GM12878 (cell line): ENCODE measurements around the gene KRTAP10-2. TPM values are rescaled to one million over a fixed set of nuclear protein-coding genes. Genes with fewer than 3 reads are reported as not detected.

ENCODE experiments used
- ATAC-seq: fragments of 200-7000 bp; cut with Tn5 transposase; 3 replicates; pipeline ENCODE4 v1.9.1; 2020; ENCODE audit warnings: mild to moderate bottlenecking, moderate library complexity
- BruUV-seq: library from RNA; stranded (reverse); fragments of 400-500 nt; replicated peaks from 2 replicates; lab custom pipeline; 2021; lab: Mats Ljungman, UMichigan
- CTCF ChIA-PET: fragments of 300-600 bp; sonication (Branson Sonifier 250); formaldehyde crosslinking; extraction: SDS; loops from one replicate; lab custom pipeline; 2021; ENCODE audit warnings: inconsistent platforms; lab: Yijun Ruan, JAX
- POLR2A ChIA-PET: fragments of 350-600 bp; formaldehyde crosslinking; extraction: SDS; loops from one replicate; lab custom pipeline; 2021; ENCODE audit warnings: inconsistent platforms; lab: Charles Lee
- RAD21 ChIA-PET: fragments of 300-600 bp; sonication (Branson Sonifier 250); formaldehyde crosslinking; loops from one replicate; lab custom pipeline; 2023; ENCODE audit warnings: antibody characterized with exemption; ENCODE audit not compliant: unreplicated experiment; lab: Charles Lee
- SMC1A ChIA-PET: fragments of 300-600 bp; sonication (Branson Sonifier 250); formaldehyde crosslinking; loops from one replicate; lab custom pipeline; 2023; ENCODE audit not compliant: unreplicated experiment, uncharacterized antibody; lab: Charles Lee
- DNase-seq: peaks from one replicate; pipeline ENCODE4 v3.0.0-alpha.2; 2011; ENCODE audit warnings: low read depth, low spot score
- FAIRE-seq: peaks from 3 replicates; lab custom pipeline; 2011; peaks lifted over from hg19 to GRCh38; lab: Jason Lieb, UNC
- H2AFZ ChIP-seq: 2 replicates; pipeline ENCODE4 v1.6.0; 2011; ENCODE audit warnings: low read depth, low read length, control low read depth; ENCODE audit not compliant: control insufficient read depth
- H3K27ac ChIP-seq: 2 replicates; pipeline ENCODE4 v1.5.1; 2011; ENCODE audit warnings: control low read depth; ENCODE audit not compliant: control insufficient read depth, insufficient read depth
- H3K27me3 ChIP-seq, 2 experiments: replicated peaks in 1 of 2; 2 replicates each; pipeline versions ENCODE4 v1.6.0 to v1.6.1; 2011; ENCODE audit warnings: low read length in 1 of 2; ENCODE audit not compliant: control insufficient read depth in 2 of 2, insufficient read depth in 2 of 2
- H3K36me3 ChIP-seq, 2 experiments: 2 replicates each; pipeline ENCODE4 v1.5.1; 2011; ENCODE audit warnings: low read length in 1 of 2; ENCODE audit not compliant: control insufficient read depth in 2 of 2, insufficient read depth in 2 of 2
- H3K4me1 ChIP-seq: 2 replicates; pipeline ENCODE4 v1.6.1; 2011; ENCODE audit warnings: mild to moderate bottlenecking, low read length, moderate library complexity, mixed read lengths; ENCODE audit not compliant: control insufficient read depth, insufficient read depth
- H3K4me2 ChIP-seq: 2 replicates; pipeline ENCODE4 v1.6.0; 2011; ENCODE audit warnings: control low read depth; ENCODE audit not compliant: control insufficient read depth, insufficient read depth
- H3K4me3 ChIP-seq: fragments of 200-600 bp; sonication (generic); 2 replicates; pipeline ENCODE4 v1.5.1; 2016
- H3K79me2 ChIP-seq: 2 replicates; pipeline ENCODE4 v1.6.0; 2011; ENCODE audit warnings: low read length; ENCODE audit not compliant: control insufficient read depth, insufficient read depth
- H3K9ac ChIP-seq: 2 replicates; pipeline ENCODE4 v1.8.0; 2011; ENCODE audit warnings: low read length, control low read depth, mixed read lengths; ENCODE audit not compliant: control insufficient read depth, insufficient read depth
- H3K9me3 ChIP-seq: replicated peaks from 3 replicates; pipeline ENCODE4 v1.5.1; 2011; ENCODE audit warnings: mild to moderate bottlenecking, low read length; ENCODE audit not compliant: control insufficient read depth, insufficient read depth
- H4K20me1 ChIP-seq: 2 replicates; pipeline ENCODE4 v1.6.0; 2011; ENCODE audit not compliant: control insufficient read depth, insufficient read depth
- ASH2L ChIP-seq: fragments of 300-600, 200-600 bp; sonication (generic); IDR thresholded peaks from 2 replicates; pipeline ENCODE4 v1.6.1; 2017; ENCODE audit warnings: low read depth, mild to moderate bottlenecking, borderline replicate concordance
- DPF2 ChIP-seq: fragments of 450-650 bp; IDR thresholded peaks from 2 replicates; pipeline ENCODE4 v1.6.1; 2017; ENCODE audit warnings: mild to moderate bottlenecking
- E2F4 ChIP-seq: IDR thresholded peaks from 2 replicates; pipeline ENCODE4 v1.6.1; 2012; ENCODE audit warnings: low read depth, low read length, improper control_type of control experiment
- HCFC1 ChIP-seq: fragments of 150-350 bp; IDR thresholded peaks from 2 replicates; pipeline ENCODE4 v1.6.1; 2014; ENCODE audit warnings: low read length
- HDAC6 ChIP-seq: fragments of 200-600 bp; sonication (generic); IDR thresholded peaks from one replicate; pipeline ENCODE4 v1.8.0; 2017; ENCODE audit warnings: antibody characterized with exemption; ENCODE audit not compliant: unreplicated experiment
- JUNB ChIP-seq: IDR thresholded peaks from 2 replicates; pipeline ENCODE4 v1.6.1; 2016; ENCODE audit warnings: antibody characterized with exemption, mild to moderate bottlenecking
- MEF2A ChIP-seq: IDR thresholded peaks from 2 replicates; pipeline ENCODE4 v1.6.1; 2011; ENCODE audit warnings: low read depth, mild to moderate bottlenecking, low read length, moderate library complexity; ENCODE audit not compliant: insufficient read depth
- NBN ChIP-seq: fragments of 450-650 bp; IDR thresholded peaks from 2 replicates; pipeline ENCODE4 v1.6.1; 2016
- NFIC ChIP-seq: IDR thresholded peaks from 2 replicates; pipeline ENCODE4 v1.6.1; 2012; ENCODE audit warnings: low read depth, mild to moderate bottlenecking, inconsistent platforms, low read length, moderate library complexity
- NFYB ChIP-seq: IDR thresholded peaks from 2 replicates; pipeline ENCODE4 v1.6.1; 2011; ENCODE audit warnings: low read depth, mild to moderate bottlenecking, low read length, improper control_type of control experiment, moderate library complexity; ENCODE audit not compliant: insufficient read depth
- PKNOX1 ChIP-seq: fragments of 450-650 bp; IDR thresholded peaks from 2 replicates; pipeline ENCODE4 v1.6.1; 2016; ENCODE audit warnings: mild to moderate bottlenecking
- POLR2AphosphoS2 ChIP-seq: IDR thresholded peaks from 2 replicates; pipeline ENCODE4 v1.6.1; 2011; ENCODE audit warnings: low read depth, mild to moderate bottlenecking, low read length, improper control_type of control experiment, moderate library complexity
- SMAD5 ChIP-seq: IDR thresholded peaks from 2 replicates; pipeline ENCODE4 v1.6.1; 2016; ENCODE audit warnings: antibody characterized with exemption, low read depth
- SRF ChIP-seq, 2 experiments: IDR thresholded peaks; 2 replicates each; pipeline ENCODE4 v1.6.1; 2011; ENCODE audit warnings: low read depth in 2 of 2, low read length in 2 of 2, mild to moderate bottlenecking in 1 of 2, moderate library complexity in 1 of 2
- ZBTB40 ChIP-seq: fragments of 450-650 bp; IDR thresholded peaks from 2 replicates; pipeline ENCODE4 v1.6.1; 2016; ENCODE audit warnings: mild to moderate bottlenecking, moderate library complexity, borderline replicate concordance
- ZNF274 ChIP-seq: IDR thresholded peaks from one replicate; pipeline ENCODE4 v1.8.0; 2011; ENCODE audit not compliant: insufficient read length, insufficient read depth
- WGBS: methylation state at CpG from one replicate; pipeline ENCODE4 v1.1.6; 2016; ENCODE audit warnings: low lambda C conversion rate; ENCODE audit not compliant: insufficient replicate concordance, insufficient coverage; ENCODE audit errors: missing lambda C conversion rate; 5-methylcytosine and 5-hydroxymethylcytosine counted together
- in situ Hi-C: fragments of 300-500 bp; cut with MboI; formaldehyde crosslinking; loops from 9 replicates; pipeline ENCODE4 v1.14.3; 2018; ENCODE audit warnings: mixed read lengths
- intact Hi-C: fragments of 100-400 bp; cut with micrococcal nuclease; formaldehyde crosslinking; loops from one replicate; pipeline ENCODE4 v1.14.2; 2022; ENCODE audit not compliant: unreplicated experiment
- polyA plus RNA-seq, 11 experiments: library from polyadenylated mRNA; depleted of rRNA in 4 of 11; unstranded in 6 of 11; stranded (reverse) in 5 of 11; fragments of >200 nt; fragmentation: Nextera tagmentation in 4 of 11; fragmentation: Illumina TruSeq in 1 of 11; extraction: Ambion mirVana in 4 of 11; extraction: Trizol in 1 of 11; gene quantifications; 1 replicate in 1 of 11; 2 replicates in 10 of 11; pipeline versions ENCODE4 v1.2.1 to v1.2.3, GENCODE V29; 2011 to 2016; ENCODE audit warnings: inconsistent platforms in 2 of 11, missing spikeins in 2 of 11, low read depth in 1 of 11
- total RNA-seq, 4 experiments: library from RNA; depleted of rRNA in 3 of 4; stranded (reverse); fragments of >200 nt in 3 of 4; fragmentation: Illumina TruSeq in 1 of 4; extraction: Trizol in 1 of 4; gene quantifications; 2 replicates each; pipeline versions ENCODE4 v1.2.1 to v1.2.3, GENCODE V29; 2013 to 2021

Gene KRTAP10-2
- total and polyA plus RNA-seq, 10 of the 15 experiments (the other 5 are each of a cell fraction or from before 2014, with no cell fraction given) = not detected

DNA sequence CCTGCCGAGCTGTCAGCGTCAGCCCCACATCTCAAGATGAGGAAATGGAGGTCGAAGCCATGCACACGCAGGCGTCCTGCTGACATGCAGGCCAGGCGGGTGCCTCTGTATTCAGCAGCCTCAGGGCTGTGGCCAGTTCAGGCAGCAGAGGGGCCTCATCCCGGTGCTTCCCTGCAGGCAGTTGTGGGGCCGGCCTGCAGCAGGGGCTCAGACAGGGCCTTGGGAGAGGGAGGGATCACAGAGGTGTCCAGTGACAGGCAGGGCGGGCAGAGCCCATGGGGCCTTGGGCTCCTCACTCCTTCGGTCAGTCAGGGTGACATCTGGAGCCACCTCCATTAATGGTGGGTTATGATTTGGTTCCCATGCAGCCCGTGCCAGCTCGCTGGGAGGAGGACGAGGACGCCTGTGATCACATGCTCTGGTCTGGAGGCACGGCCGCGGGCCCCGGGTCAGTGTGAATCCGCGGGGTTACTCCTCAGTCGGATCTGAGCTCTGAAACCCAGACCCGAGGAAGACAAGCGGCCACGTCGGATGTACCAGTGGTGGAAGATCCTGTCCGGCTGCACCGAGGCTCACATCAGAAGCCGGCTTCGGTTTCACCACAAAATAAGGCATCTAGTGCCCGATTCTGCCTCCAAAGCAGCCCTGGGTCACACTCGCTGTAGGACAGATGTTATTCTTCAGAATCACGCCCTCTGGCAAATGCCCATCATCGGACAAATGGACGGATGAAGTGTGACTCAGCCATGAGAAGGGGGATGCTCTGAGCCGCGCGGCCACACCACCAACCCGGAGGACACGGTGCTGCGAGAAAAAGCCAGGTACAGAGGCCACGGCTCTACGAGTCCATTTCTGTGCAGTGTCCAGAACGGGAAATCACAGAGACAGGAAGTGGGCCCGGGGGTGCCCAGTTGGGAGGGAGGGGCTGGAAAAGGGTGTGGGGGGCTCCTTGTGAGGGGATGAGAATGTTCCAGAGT is 44.7 kb downstream of the KRTAP10-2 start:
- no peak overlapping the region for H3K4me2 ChIP-seq
- no peak overlapping the region for H2AFZ ChIP-seq
- ChIA-PET CTCF (interaction anchor here (1.7 kb wide), 1 partner anchor 287 kb away, joined by 4 read pairs; no protein-coding TSS in a partner anchor), POLR2A (no interaction called here)
- no peak overlapping the region for H3K4me3 ChIP-seq
- H3K36me3 ChIP-seq = no peaks in the 10 kb centered on the region
- TF ChIP-seq NFIC (no peak), E2F4 (no peak), ZBTB40 (no peak), SMAD5 (no peak), ZNF274 (no peak), NBN (no peak), ASH2L (no peak), DPF2 (no peak), POLR2AphosphoS2 (no peak), PKNOX1 (no peak), JUNB (no peak), HDAC6 (no peak), MEF2A (no peak), HCFC1 (no peak), SRF (IDR thresholded peaks at IDR 0.05; ENCODE audit: low read depth in 2 of 2, low read length in 2 of 2) (no peak), NFYB (no peak)
- TF ChIP-seq, all 136 proteins: peak for 0
- no peak overlapping the region for H3K27ac ChIP-seq
- ChIA-PET RAD21 (no interaction called here), SMC1A (no interaction called here)
- no peak overlapping the region for H3K9ac ChIP-seq
- no peaks in the 10 kb centered on the region; a peak in 1 of 4 replicates for H3K27me3 ChIP-seq
- H4K20me1 ChIP-seq = no peaks in the 10 kb centered on the region
- BruUV-seq = no TSS peak
- no peaks in the 10 kb centered on the region for H3K79me2 ChIP-seq
- 51% methylated on average over 44 of the region's 44 CpGs for WGBS
- intact Hi-C loops = no loop called here
- H3K4me1 ChIP-seq = no peaks in the 10 kb centered on the region
- no peak for DNase-seq
- in situ Hi-C loops = loop anchor here (5.0 kb wide), 1 partner anchor 286 kb away; no protein-coding TSS in a partner anchor
- H3K9me3 ChIP-seq = no peaks in the 10 kb centered on the region
- no peak for ATAC-seq
- no peak for FAIRE-seq
